Activated CD8-positive, alpha-beta memory T cell treated with anti-CD3 and anti-CD28 coated beads, Interleukin-2, amount 10 ng/mL, durations not matched to agents 7 days and 5 days (primary cell): ENCODE results near the gene BHMT2. TPM values are rescaled to one million over a fixed set of nuclear protein-coding genes. Genes with fewer than 3 reads are reported as not detected.

Experiments
- ATAC-seq: fragments of 150-1000 bp; cut with Tn5 transposase; one replicate; pipeline ENCODE4 v1.10.0; 2021; ENCODE audit warnings: moderate library complexity
- CTCF ChIA-PET: fragments of 350-600 bp; sonication (Branson Sonifier 250); formaldehyde crosslinking; loops from one replicate; lab custom pipeline; 2021; ENCODE audit warnings: antibody characterized with exemption; lab: Charles Lee
- DNase-seq: peaks from one replicate; pipeline ENCODE4 v3.0.0-alpha.2; 2020
- H3K27ac Mint-ChIP-seq: one replicate; pipeline ENCODE4 v1.8.0; 2021; ENCODE audit warnings: mild to moderate bottlenecking, mixed read lengths
- H3K27me3 Mint-ChIP-seq: one replicate; pipeline ENCODE4 v1.8.0; 2021; ENCODE audit warnings: mixed read lengths
- H3K36me3 Mint-ChIP-seq: one replicate; pipeline ENCODE4 v1.8.0; 2021; ENCODE audit warnings: mild to moderate bottlenecking, mixed read lengths
- H3K4me1 Mint-ChIP-seq: one replicate; pipeline ENCODE4 v1.8.0; 2021; ENCODE audit warnings: mixed read lengths
- H3K4me3 Mint-ChIP-seq: one replicate; pipeline ENCODE4 v1.8.0; 2021; ENCODE audit warnings: mild to moderate bottlenecking, moderate library complexity, mixed read lengths
- H3K9me3 Mint-ChIP-seq: one replicate; pipeline ENCODE4 v1.8.0; 2022; ENCODE audit warnings: low read depth, mixed read lengths
- total RNA-seq, 2 experiments: library from RNA; stranded (reverse); gene quantifications; one replicate each; pipeline ENCODE4 v1.2.3, GENCODE V29; 2021

The BHMT2 gene
- total RNA-seq, 2 experiments from 2014 or later: not detected

- Mint-ChIP-seq H3K27me3 (peaks cover 15% of the 10 kb centered on the region), H3K4me3 (no peak overlapping the region), H3K4me1 (peaks cover 17% of the 10 kb centered on the region), H3K9me3 (no peaks in the 10 kb centered on the region), H3K27ac (no peak overlapping the region), H3K36me3 (peaks cover 3% of the 10 kb centered on the region)
- no peak for ATAC-seq
- CTCF ChIA-PET: interaction anchor here (1.0 kb wide), 1 partner anchor 52 kb away, joined by 4 read pairs; no protein-coding TSS in a partner anchor
- no peak for DNase-seq
These were observed 7.3 kb downstream of the BHMT2 start for GRCh38 chr5:79076819-79077218.

- Mint-ChIP-seq H3K4me3 (no peak overlapping the region), H3K36me3 (peaks cover 3% of the 10 kb centered on the region), H3K4me1 (peaks cover 17% of the 10 kb centered on the region), H3K9me3 (no peaks in the 10 kb centered on the region), H3K27ac (no peak overlapping the region), H3K27me3 (peaks cover 7% of the 10 kb centered on the region)
- ATAC-seq (no peak), DNase-seq (no peak)
- CTCF ChIA-PET: interaction anchor here (0.6 kb wide), 1 partner anchor 1304 kb away, joined by 3 read pairs; no protein-coding TSS in a partner anchor
These were observed 8.3 kb downstream of the BHMT2 start for GRCh38 chr5:79077680-79078365.

DNA sequence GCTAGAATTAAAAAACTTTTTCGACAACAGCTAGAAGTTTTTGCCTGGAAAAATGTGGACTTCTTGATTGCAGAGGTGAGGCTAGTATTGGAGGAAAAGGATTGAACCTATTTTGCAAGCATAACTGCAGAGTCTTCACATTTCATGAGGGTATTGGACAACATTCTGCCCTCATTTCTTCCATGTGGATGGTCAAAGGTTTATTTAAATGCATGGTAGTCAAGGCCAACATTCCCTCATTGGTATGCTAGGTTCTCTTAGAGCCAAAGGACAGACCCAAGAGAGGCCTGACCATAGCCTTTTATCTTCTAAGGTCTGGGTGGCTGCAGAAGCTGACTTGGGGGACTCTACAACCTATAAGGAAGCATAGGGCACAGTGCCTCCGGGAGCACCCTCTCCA lies 11.2 kb downstream of the BHMT2 start:
- Mint-ChIP-seq H3K4me3 (no peak overlapping the region), H3K27ac (no peak overlapping the region), H3K4me1 (peaks cover 3% of the 10 kb centered on the region), H3K9me3 (no peaks in the 10 kb centered on the region), H3K36me3 (no peaks in the 10 kb centered on the region), H3K27me3 (peaks cover 2% of the 10 kb centered on the region)
- CTCF ChIA-PET: no interaction called here
- no peak for ATAC-seq
- no peak for DNase-seq

DNA sequence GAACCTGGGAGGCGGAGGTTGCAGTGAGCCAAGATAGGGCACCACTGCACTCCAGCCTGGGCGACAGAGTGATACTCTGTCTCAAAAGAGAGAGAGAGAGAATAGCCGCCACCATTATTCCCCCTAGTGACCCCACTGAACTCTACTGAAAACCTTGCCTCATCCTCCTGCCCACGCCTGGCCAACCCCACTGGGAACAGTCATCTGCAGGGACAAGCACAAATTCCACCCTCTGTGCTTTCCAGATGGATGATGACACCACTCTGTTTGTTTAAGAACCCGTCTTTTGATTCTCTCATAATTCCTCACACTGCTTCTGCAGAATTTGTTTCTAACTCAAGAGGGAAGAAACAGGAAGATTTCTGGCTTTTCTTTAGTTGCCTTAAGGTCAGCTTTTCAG lies 12.2 kb downstream of the BHMT2 start:
- H3K36me3 Mint-ChIP-seq: no peaks in the 10 kb centered on the region
- CTCF ChIA-PET: no interaction called here
- H3K9me3 Mint-ChIP-seq: no peaks in the 10 kb centered on the region
- no peak overlapping the region for H3K4me3 Mint-ChIP-seq
- peaks cover 3% of the 10 kb centered on the region for H3K4me1 Mint-ChIP-seq
- no peak overlapping the region for H3K27ac Mint-ChIP-seq
- peaks cover 5% of the 10 kb centered on the region for H3K27me3 Mint-ChIP-seq
- ATAC-seq: no peak
- DNase-seq: no peak

- ATAC-seq (no peak), DNase-seq (no peak)
- H3K4me1 Mint-ChIP-seq: no peaks in the 10 kb centered on the region
- no peak overlapping the region for H3K4me3 Mint-ChIP-seq
- no peak overlapping the region for H3K27ac Mint-ChIP-seq
- no peaks in the 10 kb centered on the region for H3K9me3 Mint-ChIP-seq
- CTCF ChIA-PET: interaction anchor here (1.3 kb wide), 1 partner anchor 47 kb away, joined by 3 read pairs; no protein-coding TSS in a partner anchor
- no peaks in the 10 kb centered on the region for H3K36me3 Mint-ChIP-seq
- H3K27me3 Mint-ChIP-seq: peaks cover 7% of the 10 kb centered on the region
These were observed 16.5 kb downstream of the BHMT2 start for GRCh38 chr5:79086116-79086515.

GRCh38 chr5:79088507-79088906 lies 18.9 kb downstream of the BHMT2 start:
- Mint-ChIP-seq H3K4me1 (no peaks in the 10 kb centered on the region), H3K27ac (no peak overlapping the region), H3K27me3 (peaks cover 8% of the 10 kb centered on the region), H3K36me3 (no peaks in the 10 kb centered on the region), H3K4me3 (no peak overlapping the region), H3K9me3 (no peaks in the 10 kb centered on the region)
- no peak for ATAC-seq
- DNase-seq: no peak
- CTCF ChIA-PET: interaction anchor here (1.1 kb wide), 1 partner anchor 23 kb away, joined by 3 read pairs; no protein-coding TSS in a partner anchor

GRCh38 chr5:79091064-79091463 lies 21.5 kb downstream of the BHMT2 start:
- Mint-ChIP-seq H3K36me3 (peaks cover 2% of the 10 kb centered on the region), H3K27ac (no peak overlapping the region), H3K27me3 (peaks cover 15% of the 10 kb centered on the region), H3K4me1 (no peaks in the 10 kb centered on the region), H3K4me3 (no peak overlapping the region), H3K9me3 (no peaks in the 10 kb centered on the region)
- CTCF ChIA-PET: interaction anchor here (0.9 to 1.0 kb wide), 2 partner anchors 8 to 66 kb away, joined by 3 to 4 read pairs; no protein-coding TSS in a partner anchor
- no peak for DNase-seq
- ATAC-seq: no peak

GRCh38 chr5:79093762-79094161 lies 24.2 kb downstream of the BHMT2 start:
- ATAC-seq (no peak), DNase-seq (no peak)
- H3K9me3 Mint-ChIP-seq: no peaks in the 10 kb centered on the region
- CTCF ChIA-PET: no interaction called here
- no peaks in the 10 kb centered on the region for H3K4me1 Mint-ChIP-seq
- H3K27ac Mint-ChIP-seq: no peak overlapping the region
- no peak overlapping the region for H3K4me3 Mint-ChIP-seq
- H3K36me3 Mint-ChIP-seq: peaks cover 2% of the 10 kb centered on the region
- peaks cover 14% of the 10 kb centered on the region for H3K27me3 Mint-ChIP-seq

DNA sequence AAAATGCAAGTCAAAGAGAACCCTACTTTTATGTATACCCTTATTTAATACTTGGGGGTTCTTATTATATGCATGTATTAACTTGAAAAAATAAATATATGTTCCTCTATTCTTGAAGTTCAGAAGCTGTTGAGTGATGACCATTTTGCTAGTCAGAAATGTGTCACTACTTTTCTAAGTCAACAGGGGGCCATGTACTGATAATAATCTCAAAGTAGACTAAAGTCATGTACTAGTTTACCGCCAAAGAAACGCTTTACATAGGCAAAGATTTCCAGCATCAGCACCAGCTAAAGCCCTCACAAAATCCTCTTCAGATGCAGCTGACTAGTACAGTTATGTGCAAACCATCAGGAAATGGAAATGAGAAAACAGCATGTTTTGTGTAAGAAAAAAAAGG lies 36.3 kb downstream of the BHMT2 start:
- no peak overlapping the region for H3K27ac Mint-ChIP-seq
- H3K9me3 Mint-ChIP-seq: no peaks in the 10 kb centered on the region
- CTCF ChIA-PET: interaction anchor here (2.4 to 2.7 kb wide), 2 partner anchors 27 to 82 kb away, joined by 14 to 19 read pairs; no protein-coding TSS in a partner anchor
- H3K36me3 Mint-ChIP-seq: no peaks in the 10 kb centered on the region
- DNase-seq: no peak
- no peak for ATAC-seq
- H3K27me3 Mint-ChIP-seq: peaks cover 72% of the 10 kb centered on the region
- peaks cover 3% of the 10 kb centered on the region for H3K4me1 Mint-ChIP-seq
- H3K4me3 Mint-ChIP-seq: no peak overlapping the region

- H3K9me3 Mint-ChIP-seq: no peaks in the 10 kb centered on the region
- CTCF ChIA-PET: interaction anchor here (1.2 to 2.7 kb wide), 3 partner anchors 26 to 85 kb away, joined by 5 to 19 read pairs (median 14); no protein-coding TSS in a partner anchor
- DNase-seq (no peak), ATAC-seq (no peak)
- H3K4me1 Mint-ChIP-seq: peaks cover 6% of the 10 kb centered on the region
- H3K27me3 Mint-ChIP-seq: peaks cover 84% of the 10 kb centered on the region
- no peaks in the 10 kb centered on the region for H3K36me3 Mint-ChIP-seq
- H3K27ac Mint-ChIP-seq: no peak overlapping the region
- no peak overlapping the region for H3K4me3 Mint-ChIP-seq
These were observed 37.6 kb downstream of the BHMT2 start for GRCh38 chr5:79107020-79107796.

DNA sequence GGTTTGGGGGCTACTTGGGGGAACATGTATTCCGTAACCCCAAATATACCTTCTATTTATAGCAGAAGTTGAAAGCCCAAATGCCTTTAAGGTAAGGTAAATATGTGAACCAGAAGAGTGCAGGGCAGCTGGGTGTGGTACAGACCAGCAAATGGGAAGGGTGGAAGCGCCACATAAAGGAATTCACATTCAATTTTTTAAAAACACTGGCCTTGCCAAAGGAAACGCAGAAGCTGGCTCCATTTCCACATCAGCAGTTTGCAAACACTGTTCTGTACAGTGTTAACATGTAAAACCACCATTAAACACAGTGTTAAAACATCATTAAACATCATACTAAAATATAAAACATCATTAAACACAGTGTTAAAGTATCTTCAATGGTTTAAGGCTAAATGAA lies 38.5 kb downstream of the BHMT2 start:
- H3K4me3 Mint-ChIP-seq: no peak overlapping the region
- H3K27me3 Mint-ChIP-seq: peaks cover 86% of the 10 kb centered on the region
- no peaks in the 10 kb centered on the region for H3K36me3 Mint-ChIP-seq
- CTCF ChIA-PET: interaction anchor here (1.2 to 2.1 kb wide), 3 partner anchors 25 to 86 kb away, joined by 3 to 14 read pairs (median 5); no protein-coding TSS in a partner anchor
- H3K27ac Mint-ChIP-seq: no peak overlapping the region
- H3K9me3 Mint-ChIP-seq: no peaks in the 10 kb centered on the region
- ATAC-seq: no peak
- peaks cover 6% of the 10 kb centered on the region for H3K4me1 Mint-ChIP-seq
- no peak for DNase-seq

- Mint-ChIP-seq H3K36me3 (no peaks in the 10 kb centered on the region), H3K9me3 (no peaks in the 10 kb centered on the region), H3K27ac (no peak overlapping the region), H3K4me1 (peaks cover 6% of the 10 kb centered on the region), H3K27me3 (peaks cover 89% of the 10 kb centered on the region), H3K4me3 (no peak overlapping the region)
- CTCF ChIA-PET: interaction anchor here (0.8 to 2.1 kb wide), 4 partner anchors 25 to 85 kb away, joined by 3 to 14 read pairs (median 3); no protein-coding TSS in a partner anchor
- DNase-seq (no peak), ATAC-seq (no peak)
These were observed 39.2 kb downstream of the BHMT2 start for GRCh38 chr5:79108792-79109191.
